DOHH2 (cell line): ENCODE measurements around the gene CLDN3.

Source experiments
- CTCF ChIP-seq: fragments of 200-600 bp; sonication (generic); IDR thresholded peaks from one replicate; pipeline ENCODE4 v1.5.1; 2014; ENCODE audit warnings: antibody characterized with exemption, mild to moderate bottlenecking, low read depth, low read length; ENCODE audit not compliant: poor library complexity, severe bottlenecking
- EZH2phosphoT487 ChIP-seq: fragments of 200-600 bp; sonication (generic); IDR thresholded peaks from 2 replicates; pipeline ENCODE4 v1.6.1; 2017; ENCODE audit warnings: borderline replicate concordance, mild to moderate bottlenecking, antibody characterized with exemption, low read length, moderate library complexity, mixed read lengths

GRCh38 chr7:73774923-73775322 is 4.9 kb upstream of the CLDN3 start:
- TF ChIP-seq CTCF (no peak), EZH2phosphoT487 (no peak)
